H1 (cell line): Measurements from ENCODE around the gene PAGE2. TPM values are rescaled to one million over a fixed set of nuclear protein-coding genes. Genes with fewer than 3 reads are reported as not detected.
A peak's percentile ranks its signal among the peaks of the same experiment; 100 is the strongest.

Experiments
- CTCF ChIA-PET: fragments of 300-600 bp; sonication (Branson Sonifier 250); formaldehyde crosslinking; loops from one replicate; lab custom pipeline; 2021; ENCODE audit not compliant: partially characterized antibody; lab: Charles Lee
- POLR2A ChIA-PET: fragments of 300-600 bp; sonication (Branson Sonifier 250); formaldehyde crosslinking; loops from one replicate; lab custom pipeline; 2021; ENCODE audit warnings: inconsistent platforms; ENCODE audit not compliant: partially characterized antibody; lab: Charles Lee
- DNase-seq, 2 experiments: peaks; one replicate each; pipeline versions ENCODE4 v3.0.0 to v3.0.0-alpha.2; 2010 to 2022; ENCODE audit warnings: low spot score in 2 of 2, low read depth in 1 of 2, mixed read lengths in 1 of 2
- FAIRE-seq: peaks from 2 replicates; lab custom pipeline; 2011; peaks lifted over from hg19 to GRCh38; lab: Jason Lieb, UNC
- H2AFZ ChIP-seq: 2 replicates; pipeline ENCODE4 v1.8.1; 2012; ENCODE audit warnings: low read length, inconsistent platforms
- H2AK5ac ChIP-seq: 2 replicates; pipeline ENCODE4 v1.6.1; 2013; ENCODE audit warnings: low read depth, low read length
- H2BK120ac ChIP-seq: replicated peaks from 2 replicates; pipeline ENCODE3; 2013; ENCODE audit warnings: low read depth, low read length, inconsistent platforms
- H2BK12ac ChIP-seq: 2 replicates; pipeline ENCODE4 v1.6.1; 2013; ENCODE audit warnings: low read depth, low read length
- H2BK15ac ChIP-seq: 2 replicates; pipeline ENCODE4 v1.6.1; 2013; ENCODE audit warnings: low read length
- H2BK20ac ChIP-seq: 2 replicates; pipeline ENCODE4 v1.6.1; 2013; ENCODE audit warnings: low read length
- H2BK5ac ChIP-seq: 2 replicates; pipeline ENCODE4 v1.6.1; 2013; ENCODE audit warnings: low read depth, low read length
- H3K14ac ChIP-seq: 2 replicates; pipeline ENCODE4 v1.6.1; 2013; ENCODE audit warnings: inconsistent platforms; ENCODE audit not compliant: insufficient read length
- H3K18ac ChIP-seq: 2 replicates; pipeline ENCODE4 v1.6.1; 2013; ENCODE audit warnings: low read length; ENCODE audit errors: extremely low read depth
- H3K23ac ChIP-seq: 2 replicates; pipeline ENCODE4 v1.6.1; 2013; ENCODE audit warnings: inconsistent platforms; ENCODE audit not compliant: insufficient read length
- H3K23me2 ChIP-seq: 2 replicates; pipeline ENCODE4 v1.6.1; 2013; ENCODE audit warnings: low read depth, low read length
- H3K27ac ChIP-seq: 2 replicates; pipeline ENCODE4 v1.6.1; 2011; ENCODE audit warnings: low read depth, low read length, inconsistent platforms
- H3K27me3 ChIP-seq, 4 experiments: replicated peaks in 1 of 4; 1 replicate in 1 of 4; 2 replicates in 3 of 4; pipeline versions ENCODE4 v1.6.1 to v1.8.1; 2011 to 2013; ENCODE audit warnings: low read length in 3 of 4, mild to moderate bottlenecking in 3 of 4, inconsistent platforms in 2 of 4, mixed read lengths in 2 of 4, moderate library complexity in 1 of 4; ENCODE audit not compliant: control insufficient read depth in 3 of 4, insufficient read depth in 3 of 4; ENCODE audit errors: extremely low read depth in 1 of 4
- H3K36me3 ChIP-seq, 4 experiments: 2 replicates each; pipeline versions ENCODE4 v1.6.1 to v1.8.1; 2011 to 2013; ENCODE audit warnings: mild to moderate bottlenecking in 4 of 4, low read length in 3 of 4, moderate library complexity in 2 of 4, control low read depth in 1 of 4, inconsistent platforms in 1 of 4; ENCODE audit not compliant: insufficient read depth in 4 of 4, control insufficient read depth in 2 of 4
- H3K4ac ChIP-seq: replicated peaks from 2 replicates; pipeline ENCODE3; 2013; ENCODE audit warnings: low read length, low read depth, mixed read lengths, inconsistent platforms; ENCODE audit not compliant: insufficient read length
- H3K4me1 ChIP-seq, 4 experiments: replicated peaks in 1 of 4; 1 replicate in 1 of 4; 2 replicates in 3 of 4; pipeline versions ENCODE4 v1.6.1 to v1.8.1; 2011 to 2013; ENCODE audit warnings: low read length in 3 of 4, inconsistent platforms in 2 of 4, mixed read lengths in 1 of 4; ENCODE audit not compliant: insufficient read depth in 4 of 4, control insufficient read depth in 3 of 4
- H3K4me2 ChIP-seq, 2 experiments: 2 replicates each; pipeline versions ENCODE4 v1.6.1 to v1.8.1; 2011 to 2013; ENCODE audit warnings: low read depth in 2 of 2, low read length in 2 of 2, control low read depth in 1 of 2, inconsistent platforms in 1 of 2, mild to moderate bottlenecking in 1 of 2; ENCODE audit not compliant: insufficient read depth in 1 of 2
- H3K4me3 ChIP-seq, 4 experiments: fragments of 200-600, 300-600 bp in 1 of 4; sonication (generic), shearing (Covaris generic), sonication (Bioruptor Twin) in 1 of 4; 2 replicates each; pipeline versions ENCODE4 v1.5.1 to v1.8.1; 2011 to 2016; ENCODE audit warnings: low read length in 4 of 4, low read depth in 3 of 4, control low read depth in 2 of 4, inconsistent platforms in 2 of 4, mild to moderate bottlenecking in 2 of 4, mixed read lengths in 1 of 4, moderate library complexity in 1 of 4; ENCODE audit not compliant: insufficient read depth in 2 of 4; ENCODE audit errors: extremely low read depth in 1 of 4
- H3K56ac ChIP-seq: replicated peaks from 2 replicates; pipeline ENCODE3; 2013; ENCODE audit warnings: low read depth, mild to moderate bottlenecking, mixed read lengths, low read length, inconsistent platforms; ENCODE audit not compliant: insufficient read length
- H3K79me1 ChIP-seq: 2 replicates; pipeline ENCODE4 v1.6.1; 2013; ENCODE audit warnings: low read depth, low read length, control low read depth
- H3K79me2 ChIP-seq, 2 experiments: 2 replicates each; pipeline versions ENCODE4 v1.6.1 to v1.8.1; 2012 to 2013; ENCODE audit warnings: low read length in 2 of 2, mild to moderate bottlenecking in 2 of 2, inconsistent platforms in 1 of 2; ENCODE audit not compliant: insufficient read depth in 2 of 2, control insufficient read depth in 1 of 2
- H3K9ac ChIP-seq, 4 experiments: replicated peaks in 1 of 4; 1 replicate in 1 of 4; 2 replicates in 3 of 4; pipeline versions ENCODE4 v1.6.1 to v1.8.1; 2011 to 2013; ENCODE audit warnings: low read depth in 3 of 4, low read length in 3 of 4, control low read depth in 2 of 4, mild to moderate bottlenecking in 2 of 4, moderate library complexity in 2 of 4, inconsistent platforms in 1 of 4; ENCODE audit errors: extremely low read depth in 1 of 4
- H3K9me3 ChIP-seq, 2 experiments: 2 replicates each; pipeline versions ENCODE4 v1.6.1 to v1.8.1; 2012 to 2013; ENCODE audit warnings: mild to moderate bottlenecking in 2 of 2, moderate library complexity in 2 of 2, control low read depth in 1 of 2, inconsistent platforms in 1 of 2, low read depth in 1 of 2, low read length in 1 of 2, mixed read lengths in 1 of 2; ENCODE audit not compliant: insufficient read depth in 2 of 2
- H4K20me1 ChIP-seq, 2 experiments: replicated peaks in 1 of 2; 2 replicates each; pipeline versions ENCODE3 to v1.8.1; 2011 to 2013; ENCODE audit warnings: inconsistent platforms in 2 of 2, low read length in 2 of 2, mild to moderate bottlenecking in 1 of 2; ENCODE audit not compliant: insufficient read depth in 2 of 2, control insufficient read depth in 1 of 2
- H4K5ac ChIP-seq: 2 replicates; pipeline ENCODE4 v1.6.1; 2013; ENCODE audit warnings: low read length, low read depth, mixed read lengths, inconsistent platforms; ENCODE audit not compliant: insufficient read length
- H4K8ac ChIP-seq: 2 replicates; pipeline ENCODE4 v1.8.0; 2013; ENCODE audit warnings: mild to moderate bottlenecking, moderate library complexity, low read length, inconsistent platforms; ENCODE audit not compliant: insufficient read depth; ENCODE audit errors: extremely low read depth
- H4K91ac ChIP-seq: replicated peaks from 2 replicates; pipeline ENCODE3; 2013; ENCODE audit warnings: low read length, mixed read lengths, inconsistent platforms; ENCODE audit not compliant: insufficient read length
- CEBPB ChIP-seq: IDR thresholded peaks from 2 replicates; pipeline ENCODE4 v1.6.1; 2012; ENCODE audit warnings: low read depth, low read length
- CHD1 ChIP-seq: IDR thresholded peaks from 2 replicates; pipeline ENCODE4 v1.6.1; 2012; ENCODE audit warnings: low read depth, low read length, improper control_type of control experiment
- EGR1 ChIP-seq: IDR thresholded peaks from 2 replicates; pipeline ENCODE4 v1.6.1; 2011; ENCODE audit warnings: low read depth, low read length, borderline replicate concordance
- EP300 ChIP-seq, 2 experiments: IDR thresholded peaks; 1 replicate in 1 of 2; 2 replicates in 1 of 2; pipeline ENCODE4 v1.6.1; 2011 to 2012; ENCODE audit warnings: low read depth in 2 of 2, low read length in 2 of 2, mild to moderate bottlenecking in 2 of 2, borderline replicate concordance in 1 of 2, inconsistent platforms in 1 of 2, moderate library complexity in 1 of 2
- GTF2F1 ChIP-seq: IDR thresholded peaks from 2 replicates; pipeline ENCODE4 v1.6.1; 2012; ENCODE audit warnings: low read depth, low read length, improper control_type of control experiment, borderline replicate concordance
- KDM5A ChIP-seq: fragments of 200-600 bp; IDR thresholded peaks from 2 replicates; pipeline ENCODE4 v1.7.1; 2012; ENCODE audit warnings: mild to moderate bottlenecking, low read length, inconsistent platforms, mixed read lengths
- MAFK ChIP-seq: IDR thresholded peaks from 2 replicates; pipeline ENCODE4 v1.6.1; 2012; ENCODE audit warnings: low read depth, mild to moderate bottlenecking, improper control_type of control experiment, low read length
- SAP30 ChIP-seq: fragments of 300-600 bp; sonication (generic); IDR thresholded peaks from 2 replicates; pipeline ENCODE4 v1.7.1; 2012; ENCODE audit warnings: low read length, moderate library complexity, mild to moderate bottlenecking, inconsistent platforms; ENCODE audit not compliant: insufficient read depth, insufficient replicate concordance
- SP4 ChIP-seq: IDR thresholded peaks from 2 replicates; pipeline ENCODE4 v1.6.1; 2012; ENCODE audit warnings: low read length, inconsistent platforms
- SRF ChIP-seq: IDR thresholded peaks from 2 replicates; pipeline ENCODE4 v1.6.1; 2011; ENCODE audit warnings: mild to moderate bottlenecking, low read depth, low read length, moderate library complexity
- SUZ12 ChIP-seq: fragments of 200-600 bp; sonication (generic); IDR thresholded peaks from 2 replicates; pipeline ENCODE4 v1.6.1; 2012; ENCODE audit warnings: mild to moderate bottlenecking, inconsistent platforms, low read length, moderate library complexity, mixed read lengths
- TAF7 ChIP-seq: optimal IDR thresholded peaks from 2 replicates; pipeline ENCODE3; 2011; ENCODE audit warnings: low read depth, mild to moderate bottlenecking, inconsistent platforms, low read length, moderate library complexity, borderline replicate concordance
- TEAD4 ChIP-seq: IDR thresholded peaks from 2 replicates; pipeline ENCODE4 v1.6.1; 2012; ENCODE audit warnings: low read depth, low read length, inconsistent platforms, mixed read lengths
- WGBS, 2 experiments: shearing (Covaris generic) in 1 of 2; methylation state at CpG; one replicate each; pipeline versions ENCODE4 v1.1.6 to v1.1.7; 2013 to 2015; ENCODE audit warnings: low lambda C conversion rate in 2 of 2, mixed read lengths in 2 of 2, inconsistent platforms in 1 of 2, low coverage in 1 of 2, missing lambda C conversion rate in 1 of 2; ENCODE audit not compliant: insufficient replicate concordance in 2 of 2, insufficient coverage in 1 of 2, insufficient read length in 1 of 2; ENCODE audit errors: extremely low coverage in 1 of 2, missing lambda C conversion rate in 1 of 2; 5-methylcytosine and 5-hydroxymethylcytosine counted together
- polyA plus RNA-seq, 7 experiments: library from polyadenylated mRNA; depleted of rRNA in 3 of 7; stranded (reverse) in 5 of 7; unstranded in 2 of 7; fragments of >200 nt in 5 of 7; fragments of 200-250 nt in 2 of 7; gene quantifications; 1 replicate in 5 of 7; 2 replicates in 1 of 7; 4 replicates in 1 of 7; pipeline versions ENCODE4 v1.2.1 to v1.2.3, GENCODE V29; 2011 to 2013; ENCODE audit warnings: missing spikeins in 2 of 7, mixed read lengths in 2 of 7
- total RNA-seq: library from RNA; stranded (reverse); fragmentation: NEBNext Ultra II Directional; extraction: Animal tissue kit (Norgen Biotek cat#: 25700); gene quantifications from 2 replicates; pipeline ENCODE4 v1.2.1, GENCODE V29; 2021
- TF ChIP-seq, protein P1 (sequence below): IDR thresholded peaks from 2 replicates; pipeline ENCODE4 v1.6.1; 2011; ENCODE audit warnings: low read depth, mild to moderate bottlenecking, low read length; ENCODE audit not compliant: insufficient read depth

PAGE2 gene
- total and polyA plus RNA-seq, 2 of the 8 experiments (the other 6 are each of a cell fraction or from before 2014, with no cell fraction given): not detected

GRCh38 chrX:55098691-55099090, 9.9 kb downstream of the PAGE2 start:
- 76% methylated on average over 2 of the region's 2 CpGs; no CpG with 5 or more reads in 1 of the 2 experiments for WGBS, 2 experiments
- peak; percentile 7 for FAIRE-seq

More at GRCh38 chrX:55098691-55099090, 9.9 kb downstream of the PAGE2 start:
- H3K23me2 ChIP-seq: no peaks in the 10 kb centered on the region
- no peak overlapping the region for H3K27ac ChIP-seq
- no peaks in the 10 kb centered on the region for H3K36me3 ChIP-seq
- no peaks in the 10 kb centered on the region for H3K4me1 ChIP-seq
- H3K79me1 ChIP-seq: no peaks in the 10 kb centered on the region
- H4K5ac ChIP-seq: no peak overlapping the region
- no peak overlapping the region for H4K91ac ChIP-seq
- H3K56ac ChIP-seq: no peak overlapping the region
- no peak overlapping the region for H3K4me3 ChIP-seq
- TF ChIP-seq EGR1 (no peak), GTF2F1 (no peak), MAFK (no peak), CHD1 (no peak), EP300 (IDR thresholded peaks at IDR 0.05; ENCODE audit: borderline replicate concordance in 1 of 2, low read depth in 2 of 2, low read length in 2 of 2) (no peak), CEBPB (no peak), SP4 (no peak), SAP30 (no peak), SUZ12 (no peak), TEAD4 (no peak), SRF (no peak), TAF7 (no peak), KDM5A (no peak)
- TF ChIP-seq, protein P1, sequence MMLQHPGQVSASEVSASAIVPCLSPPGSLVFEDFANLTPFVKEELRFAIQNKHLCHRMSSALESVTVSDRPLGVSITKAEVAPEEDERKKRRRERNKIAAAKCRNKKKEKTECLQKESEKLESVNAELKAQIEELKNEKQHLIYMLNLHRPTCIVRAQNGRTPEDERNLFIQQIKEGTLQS: no peak
- TF ChIP-seq, all 59 proteins: peak for 0
- no peak overlapping the region for H2BK20ac ChIP-seq
- H2BK120ac ChIP-seq: no peak overlapping the region
- POLR2A ChIA-PET: no interaction called here
- no peak overlapping the region for H3K4me2 ChIP-seq
- no peak overlapping the region for H3K9ac ChIP-seq
- CTCF ChIA-PET: no interaction called here
- H2BK15ac ChIP-seq: no peak overlapping the region
- no peak overlapping the region for H4K8ac ChIP-seq
- no peak overlapping the region for H2BK5ac ChIP-seq
- H3K79me2 ChIP-seq: no peaks in the 10 kb centered on the region
- H2AK5ac ChIP-seq: no peak overlapping the region
- no peak overlapping the region for H3K18ac ChIP-seq
- no peaks in the 10 kb centered on the region; a peak in 1 of 4 replicates for H3K9me3 ChIP-seq
- H2BK12ac ChIP-seq: no peak overlapping the region
- no peak for DNase-seq
- no peak overlapping the region for H3K4ac ChIP-seq
- no peak overlapping the region for H3K14ac ChIP-seq
- H2AFZ ChIP-seq: no peak overlapping the region
- H4K20me1 ChIP-seq: no peaks in the 10 kb centered on the region
- no peak overlapping the region for H3K23ac ChIP-seq
- H3K27me3 ChIP-seq: no peaks in the 10 kb centered on the region
